ENCODE results near the gene HEY2. TPM values are rescaled to one million over a fixed set of nuclear protein-coding genes. Genes with fewer than 3 reads are reported as not detected.

Gene HEY2
- total and polyA plus RNA-seq, 10 of the 15 experiments (the other 5 are each of a cell fraction or from before 2014, with no cell fraction given), result 0.01 to 0.32 (median 0.08) TPM; not detected in 4

GRCh38 chr6:125746731-125747588, 2.5 kb upstream of the HEY2 start:
- no peaks in the 10 kb centered on the region for H3K36me3 ChIP-seq (ENCODE audit: control insufficient read depth in 2 of 2, insufficient read depth in 2 of 2, low read length in 1 of 2)
- no peak overlapping the region for H3K27ac ChIP-seq (ENCODE audit: control insufficient read depth, insufficient read depth)
- peak; percentile 36; the same call in 1 of the 2 replicates for TF ChIP-seq TARDBP (IDR thresholded peaks at IDR 0.05; ENCODE audit: borderline replicate concordance)
- 0 out of 2 replicates have a peak, but pooled peaks have one; percentile 13 for TF ChIP-seq JUNB (IDR thresholded peaks at IDR 0.05)
- peak; percentile 43; the same call in 1 of the 2 replicates for TF ChIP-seq CREM (IDR thresholded peaks at IDR 0.05; ENCODE audit: low read depth)
- TF ChIP-seq, protein P1, sequence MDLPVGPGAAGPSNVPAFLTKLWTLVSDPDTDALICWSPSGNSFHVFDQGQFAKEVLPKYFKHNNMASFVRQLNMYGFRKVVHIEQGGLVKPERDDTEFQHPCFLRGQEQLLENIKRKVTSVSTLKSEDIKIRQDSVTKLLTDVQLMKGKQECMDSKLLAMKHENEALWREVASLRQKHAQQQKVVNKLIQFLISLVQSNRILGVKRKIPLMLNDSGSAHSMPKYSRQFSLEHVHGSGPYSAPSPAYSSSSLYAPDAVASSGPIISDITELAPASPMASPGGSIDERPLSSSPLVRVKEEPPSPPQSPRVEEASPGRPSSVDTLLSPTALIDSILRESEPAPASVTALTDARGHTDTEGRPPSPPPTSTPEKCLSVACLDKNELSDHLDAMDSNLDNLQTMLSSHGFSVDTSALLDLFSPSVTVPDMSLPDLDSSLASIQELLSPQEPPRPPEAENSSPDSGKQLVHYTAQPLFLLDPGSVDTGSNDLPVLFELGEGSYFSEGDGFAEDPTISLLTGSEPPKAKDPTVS (IDR thresholded peaks at IDR 0.05; ENCODE audit: low read depth, low read length), result no peak
- TF ChIP-seq RUNX3 (IDR thresholded peaks at IDR 0.05; ENCODE audit: low read length), result peak; percentile 71
- no peak for TF ChIP-seq SMARCA5 (IDR thresholded peaks at IDR 0.05)
- 0 out of 2 replicates have a peak, but pooled peaks have one; percentile 56 for TF ChIP-seq PML (IDR thresholded peaks at IDR 0.05; ENCODE audit: low read length)
- TF ChIP-seq YY1 (IDR thresholded peaks at IDR 0.05; ENCODE audit: low read depth, low read length), result 0 out of 2 replicates have a peak, but pooled peaks have one; percentile 15
- TF ChIP-seq RFX5 (IDR thresholded peaks at IDR 0.05; ENCODE audit: low read depth, low read length), result no peak
- 0 out of 2 replicates have a peak, but pooled peaks have one; percentile 4 for TF ChIP-seq SPI1 (IDR thresholded peaks at IDR 0.05; ENCODE audit: borderline replicate concordance, insufficient read depth, low read depth, low read length)
- TF ChIP-seq NFIC (IDR thresholded peaks at IDR 0.05; ENCODE audit: low read depth, low read length), result peak; percentile 60
- peak; percentile 53; the same call in 1 of the 2 replicates for TF ChIP-seq GABPA (IDR thresholded peaks at IDR 0.05; ENCODE audit: low read depth)
- peak; percentile 40; the same call in 1 of the 2 replicates for TF ChIP-seq RAD21 (IDR thresholded peaks at IDR 0.05; ENCODE audit: insufficient read depth, low read depth, low read length)
- TF ChIP-seq EED (IDR thresholded peaks at IDR 0.05; ENCODE audit: low read depth), result peak; percentile 66
- 0 out of 2 replicates have a peak, but pooled peaks have one; percentile 21 for TF ChIP-seq TAF1 (IDR thresholded peaks at IDR 0.05; ENCODE audit: borderline replicate concordance, low read depth, low read length)
- 0 out of 2 replicates have a peak, but pooled peaks have one; percentile 1 for TF ChIP-seq SMC3 (IDR thresholded peaks at IDR 0.05; ENCODE audit: borderline replicate concordance, low read length)
- peak in 1 of 2 experiments; percentile 79; a peak in 2 of 3 replicates for TF ChIP-seq EGR1 (IDR thresholded peaks at IDR 0.05; ENCODE audit: borderline replicate concordance in 1 of 2, low read depth in 2 of 2, low read length in 2 of 2)
- TF ChIP-seq CBX5 (IDR thresholded peaks at IDR 0.05; ENCODE audit: low read depth), result 0 out of 2 replicates have a peak, but pooled peaks have one; percentile 56
- TF ChIP-seq MEF2A (IDR thresholded peaks at IDR 0.05; ENCODE audit: insufficient read depth, low read depth, low read length), result peak; percentile 80
- no peak for TF ChIP-seq NKRF (conservative IDR thresholded peaks at IDR 0.05)
- TF ChIP-seq ZNF274 (IDR thresholded peaks at IDR 0.05; ENCODE audit: insufficient read depth, insufficient read length), result no peak

More at GRCh38 chr6:125746731-125747588, 2.5 kb upstream of the HEY2 start:
- SMC1A ChIA-PET (ENCODE audit: uncharacterized antibody, unreplicated experiment), result interaction anchor here (0.9 to 1.7 kb wide), 3 partner anchors 29 to 435 kb away, joined by 3 to 4 read pairs (median 3); no protein-coding TSS in a partner anchor
- CTCF ChIA-PET, result interaction anchor here (0.7 to 1.0 kb wide), 2 partner anchors 433 to 444 kb away, joined by 3 to 4 read pairs; no protein-coding TSS in a partner anchor
- H3K4me2 ChIP-seq (ENCODE audit: control insufficient read depth, insufficient read depth), result peak overlapping the region; percentile 97
- no peak overlapping the region; the same call in 1 of the 2 replicates for H3K9ac ChIP-seq (ENCODE audit: control insufficient read depth, insufficient read depth, low read length)
- H3K9me3 ChIP-seq (replicated peaks; ENCODE audit: control insufficient read depth, insufficient read depth, low read length), result no peaks in the 10 kb centered on the region
- DNase-seq (ENCODE audit: low read depth, low spot score), result no peak
- RAD21 ChIA-PET (ENCODE audit: unreplicated experiment), result interaction anchor here (0.8 kb wide), 1 partner anchor 402 kb away, joined by 3 read pairs; no protein-coding TSS in a partner anchor
- POLR2A ChIA-PET, result no interaction called here
- FAIRE-seq, result peak; percentile 85
- no peaks in the 10 kb centered on the region for H4K20me1 ChIP-seq (ENCODE audit: control insufficient read depth, insufficient read depth)
- H3K4me3 ChIP-seq, result peak overlapping the region; percentile 71
- no peaks in the 10 kb centered on the region for H3K79me2 ChIP-seq (ENCODE audit: control insufficient read depth, insufficient read depth, low read length)
- BruUV-seq (replicated peaks), result no TSS peak
- WGBS (ENCODE audit: insufficient coverage, insufficient replicate concordance, low lambda C conversion rate, missing lambda C conversion rate), result under 1% methylated on average over 32 of the region's 32 CpGs
- ATAC-seq, result peak; percentile 62
- in situ Hi-C loops (cut with MboI) (no loop called here), intact Hi-C loops (cut with micrococcal nuclease; ENCODE audit: unreplicated experiment) (no loop called here)
- H3K27me3 ChIP-seq (replicated peaks in 1 of 2; ENCODE audit: control insufficient read depth in 2 of 2, insufficient read depth in 2 of 2, low read length in 1 of 2), result peaks cover 5 to 6% of the 10 kb centered on the region in 2 experiments; a peak in 3 of 4 replicates
- H3K4me1 ChIP-seq (ENCODE audit: control insufficient read depth, insufficient read depth, low read length), result peaks cover 9% of the 10 kb centered on the region
- peak overlapping the region; percentile 63 for H2AFZ ChIP-seq (ENCODE audit: control insufficient read depth, low read depth, low read length)
